Measurements from ENCODE around the gene KRTAP10-5. TPM values are rescaled to one million over a fixed set of nuclear protein-coding genes. Genes with fewer than 3 reads are reported as not detected.
"Not testable (repeated sequence)": the region's sequence is repeated elsewhere in the genome, so short reads cannot be mapped to it uniquely, and the experiment has no call there.

KRTAP10-5 gene
- total and polyA plus RNA-seq, 9 donors, result not detected

- WGBS (ENCODE audit: insufficient coverage), result 53% methylated on average over 13 of the region's 19 CpGs
- not testable (repeated sequence) for H3K36me3 ChIP-seq (ENCODE audit: control insufficient read depth, insufficient read depth, low read length); H3K27me3 ChIP-seq (ENCODE audit: control insufficient read depth, insufficient read depth, low read length); H3K27ac ChIP-seq (ENCODE audit: low read length); H3K9me3 ChIP-seq (replicated peaks; ENCODE audit: control insufficient read depth, low read depth, low read length); DNase-seq; H3K4me3 ChIP-seq (ENCODE audit: low read length)
- H3K4me1 ChIP-seq (ENCODE audit: control insufficient read depth, insufficient read depth, low read length), result peaks cover 16% of the 10 kb centered on the region
Observed at GRCh38 chr21:44590897-44591800, 10.7 kb upstream of the KRTAP10-5 start.

DNA sequence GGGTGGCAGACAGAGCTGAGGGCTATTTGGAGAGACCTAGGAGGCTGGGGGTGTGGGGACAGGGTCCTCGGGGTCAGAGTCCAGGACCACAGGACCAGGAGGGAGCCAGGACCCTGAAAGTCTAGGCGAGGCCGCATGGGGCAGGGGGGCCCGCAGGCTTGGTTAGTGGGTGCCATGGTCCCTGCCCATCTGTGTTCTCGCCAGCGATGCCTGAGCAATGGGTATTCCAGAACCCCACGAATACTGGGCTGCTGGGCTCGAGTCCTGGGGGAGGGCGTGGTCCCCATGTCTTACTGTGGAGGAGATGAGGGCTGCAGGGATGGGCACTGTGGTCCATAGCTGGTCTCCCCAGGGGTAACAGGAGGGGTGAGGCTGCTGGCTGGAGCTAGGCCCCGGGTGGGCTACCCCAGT is 9.9 kb upstream of the KRTAP10-5 start:
- no peak for DNase-seq
- no peak overlapping the region for H3K27ac ChIP-seq (ENCODE audit: low read length)
- no peaks in the 10 kb centered on the region for H3K36me3 ChIP-seq (ENCODE audit: control insufficient read depth, insufficient read depth, low read length)
- peaks cover 10% of the 10 kb centered on the region for H3K27me3 ChIP-seq (ENCODE audit: control insufficient read depth, insufficient read depth, low read length)
- H3K9me3 ChIP-seq (replicated peaks; ENCODE audit: control insufficient read depth, low read depth, low read length), result no peaks in the 10 kb centered on the region
- 100% methylated on average over 2 of the region's 10 CpGs for WGBS (ENCODE audit: insufficient coverage)
- peaks cover 16% of the 10 kb centered on the region for H3K4me1 ChIP-seq (ENCODE audit: control insufficient read depth, insufficient read depth, low read length)
- no peak overlapping the region for H3K4me3 ChIP-seq (ENCODE audit: low read length)

DNA sequence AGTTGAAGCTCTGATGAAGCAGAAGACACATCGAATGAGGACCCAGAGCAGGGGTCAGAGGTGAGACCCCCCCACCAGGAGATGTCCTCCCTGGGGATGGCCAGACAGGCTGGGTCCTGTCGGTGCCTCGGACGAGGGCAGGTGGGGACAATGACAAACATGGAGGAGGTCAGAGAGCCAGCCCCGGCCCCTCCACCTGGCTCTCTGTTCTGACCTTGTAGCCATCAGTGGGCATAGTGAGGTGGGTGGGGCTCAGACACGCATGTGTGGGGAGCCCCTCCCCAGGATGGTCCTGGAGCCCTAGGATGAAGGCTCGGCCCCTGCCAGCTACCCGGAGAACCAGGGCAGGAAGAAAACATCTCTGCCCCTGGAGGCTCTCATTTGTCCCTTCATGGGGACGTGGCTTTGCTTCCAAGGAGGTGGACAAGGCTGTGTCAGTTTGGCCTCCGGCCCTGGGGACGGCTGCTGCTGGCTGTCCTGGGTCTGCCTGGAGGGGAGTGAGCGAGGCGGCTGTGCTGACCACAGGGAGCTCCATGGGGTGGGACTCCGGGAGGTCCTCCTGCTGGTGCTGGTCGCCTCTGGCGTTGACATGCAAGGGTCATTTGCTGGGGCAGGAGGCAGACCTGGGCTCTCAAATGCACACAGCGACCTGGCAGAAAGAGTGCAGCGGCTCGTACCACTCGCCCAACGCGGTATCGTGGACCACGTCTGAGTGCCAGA is 9.3 kb upstream of the KRTAP10-5 start:
- DNase-seq, result no peak
- peaks cover 14% of the 10 kb centered on the region for H3K27me3 ChIP-seq (ENCODE audit: control insufficient read depth, insufficient read depth, low read length)

DNA sequence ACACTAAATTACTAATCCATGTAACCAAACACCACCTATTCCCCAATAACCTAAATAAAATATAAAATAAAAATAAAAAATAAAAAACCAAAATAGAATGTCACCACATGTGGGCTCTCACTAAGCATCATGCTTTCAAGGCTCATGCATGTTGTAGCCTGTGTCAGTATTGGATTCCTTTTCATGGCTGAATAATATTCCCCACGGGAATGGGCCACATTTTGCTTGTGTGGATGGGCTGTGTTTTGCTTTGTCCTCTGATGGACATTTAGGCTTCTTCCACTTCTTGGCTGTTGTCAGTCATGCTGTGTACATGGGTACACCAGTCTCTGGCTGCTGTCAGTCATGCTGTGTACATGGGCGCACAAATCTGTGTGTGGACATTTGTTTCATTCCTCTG is 8.7 kb upstream of the KRTAP10-5 start:
- 100% methylated on average over 1 of the region's 2 CpGs for WGBS (ENCODE audit: insufficient coverage)
- no peaks in the 10 kb centered on the region for H3K9me3 ChIP-seq (replicated peaks; ENCODE audit: control insufficient read depth, low read depth, low read length)
- H3K27ac ChIP-seq (ENCODE audit: low read length), result no peak overlapping the region
- DNase-seq, result no peak
- peaks cover 16% of the 10 kb centered on the region for H3K4me1 ChIP-seq (ENCODE audit: control insufficient read depth, insufficient read depth, low read length)
- H3K4me3 ChIP-seq (ENCODE audit: low read length), result no peak overlapping the region
- no peaks in the 10 kb centered on the region for H3K36me3 ChIP-seq (ENCODE audit: control insufficient read depth, insufficient read depth, low read length)
- peaks cover 14% of the 10 kb centered on the region for H3K27me3 ChIP-seq (ENCODE audit: control insufficient read depth, insufficient read depth, low read length)

More for the DNA sequence above, 9.3 kb upstream of the KRTAP10-5 start:
- Histone ChIP-seq H3K4me1 (ENCODE audit: control insufficient read depth, insufficient read depth, low read length) (peaks cover 16% of the 10 kb centered on the region), H3K27ac (ENCODE audit: low read length) (no peak overlapping the region), H3K36me3 (ENCODE audit: control insufficient read depth, insufficient read depth, low read length) (no peaks in the 10 kb centered on the region), H3K9me3 (replicated peaks; ENCODE audit: control insufficient read depth, low read depth, low read length) (no peaks in the 10 kb centered on the region), H3K4me3 (ENCODE audit: low read length) (no peak overlapping the region)
- 74% methylated on average over 20 of the region's 24 CpGs for WGBS (ENCODE audit: insufficient coverage)

DNA sequence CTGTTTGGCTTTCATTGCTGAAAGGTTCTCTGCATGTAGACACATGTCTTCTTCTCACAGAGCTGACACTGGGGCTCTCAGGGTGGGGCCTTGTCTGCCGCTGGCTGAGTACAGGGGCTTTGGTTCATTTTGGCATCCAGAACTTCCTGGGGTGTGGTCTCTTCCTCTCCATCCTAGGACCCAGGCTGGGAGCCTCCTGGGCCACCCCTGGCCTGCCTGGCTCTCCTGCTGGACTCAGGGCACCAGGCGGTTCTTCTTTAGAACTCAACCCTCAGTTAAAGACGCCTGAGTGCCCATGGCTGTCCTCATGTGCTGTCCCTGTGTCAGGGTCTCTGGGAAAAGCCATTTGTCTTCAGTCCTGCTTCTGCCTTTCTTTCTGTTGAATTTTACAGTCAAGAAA is 5.5 kb upstream of the KRTAP10-5 start:
- WGBS (ENCODE audit: insufficient coverage), result 84% methylated on average over 3 of the region's 3 CpGs
- peaks cover 22% of the 10 kb centered on the region for H3K27me3 ChIP-seq (ENCODE audit: control insufficient read depth, insufficient read depth, low read length)
- no peak overlapping the region for H3K4me3 ChIP-seq (ENCODE audit: low read length)
- H3K36me3 ChIP-seq (ENCODE audit: control insufficient read depth, insufficient read depth, low read length), result no peaks in the 10 kb centered on the region
- H3K9me3 ChIP-seq (replicated peaks; ENCODE audit: control insufficient read depth, low read depth, low read length), result peaks cover 10% of the 10 kb centered on the region
- no peak for DNase-seq
- no peaks in the 10 kb centered on the region for H3K4me1 ChIP-seq (ENCODE audit: control insufficient read depth, insufficient read depth, low read length)
- H3K27ac ChIP-seq (ENCODE audit: low read length), result no peak overlapping the region

- H3K36me3 ChIP-seq (ENCODE audit: control insufficient read depth, insufficient read depth, low read length), result no peaks in the 10 kb centered on the region
- H3K9me3 ChIP-seq (replicated peaks; ENCODE audit: control insufficient read depth, low read depth, low read length), result peaks cover 14% of the 10 kb centered on the region
- no peak overlapping the region for H3K27ac ChIP-seq (ENCODE audit: low read length)
- no peak overlapping the region for H3K4me3 ChIP-seq (ENCODE audit: low read length)
- no peak for DNase-seq
- H3K4me1 ChIP-seq (ENCODE audit: control insufficient read depth, insufficient read depth, low read length), result no peaks in the 10 kb centered on the region
- WGBS (ENCODE audit: insufficient coverage), result 63% methylated on average over 1 of the region's 6 CpGs
- H3K27me3 ChIP-seq (ENCODE audit: control insufficient read depth, insufficient read depth, low read length), result peaks cover 24% of the 10 kb centered on the region
Observed at GRCh38 chr21:44583800-44584147, 3.4 kb upstream of the KRTAP10-5 start.

DNA sequence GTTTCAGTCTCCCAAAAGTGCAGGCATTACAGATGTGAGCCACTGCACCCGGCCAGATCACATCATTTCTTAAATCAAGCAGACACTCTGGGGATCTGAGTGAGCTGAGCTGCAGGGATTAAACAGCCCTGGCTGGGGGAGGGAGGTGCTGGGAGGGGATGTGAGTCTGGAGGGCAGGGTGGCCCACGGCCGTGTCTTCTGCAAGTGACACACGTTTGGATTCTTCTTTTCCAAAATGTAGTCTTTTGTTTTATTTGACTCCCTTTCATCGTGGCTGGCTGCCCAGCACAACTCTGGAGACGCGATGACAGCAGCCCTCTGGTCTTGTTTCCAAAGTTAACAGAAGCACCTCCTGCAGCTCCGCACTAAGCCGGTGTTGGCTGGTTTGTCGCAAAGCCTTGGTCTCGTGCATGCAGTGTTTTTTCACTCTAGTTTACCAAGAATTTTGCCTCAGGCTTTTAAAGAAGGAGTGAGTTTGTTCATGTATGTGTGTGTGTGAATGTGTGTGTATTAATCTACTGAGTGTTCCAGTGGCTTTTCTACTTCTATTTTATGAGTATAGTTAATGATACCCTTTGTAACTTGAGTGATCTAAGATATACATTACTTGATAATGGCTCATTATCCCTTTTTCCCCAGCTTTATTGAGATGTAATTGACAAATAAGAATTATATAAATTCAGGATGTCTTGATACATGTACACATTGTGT is 2.8 kb upstream of the KRTAP10-5 start:
- peaks cover 24% of the 10 kb centered on the region for H3K27me3 ChIP-seq (ENCODE audit: control insufficient read depth, insufficient read depth, low read length)
- WGBS (ENCODE audit: insufficient coverage), result 12% methylated on average over 5 of the region's 11 CpGs
- H3K4me1 ChIP-seq (ENCODE audit: control insufficient read depth, insufficient read depth, low read length), result no peaks in the 10 kb centered on the region
- H3K4me3 ChIP-seq (ENCODE audit: low read length), result no peak overlapping the region
- no peaks in the 10 kb centered on the region for H3K36me3 ChIP-seq (ENCODE audit: control insufficient read depth, insufficient read depth, low read length)
- no peak overlapping the region for H3K27ac ChIP-seq (ENCODE audit: low read length)
- H3K9me3 ChIP-seq (replicated peaks; ENCODE audit: control insufficient read depth, low read depth, low read length), result peaks cover 14% of the 10 kb centered on the region
- DNase-seq, result peak; percentile 50

- H3K9me3 ChIP-seq (replicated peaks; ENCODE audit: control insufficient read depth, low read depth, low read length), result peaks cover 18% of the 10 kb centered on the region
- H3K27me3 ChIP-seq (ENCODE audit: control insufficient read depth, insufficient read depth, low read length), result peaks cover 24% of the 10 kb centered on the region
- H3K4me1 ChIP-seq (ENCODE audit: control insufficient read depth, insufficient read depth, low read length), result no peaks in the 10 kb centered on the region
- no peak overlapping the region for H3K27ac ChIP-seq (ENCODE audit: low read length)
- H3K36me3 ChIP-seq (ENCODE audit: control insufficient read depth, insufficient read depth, low read length), result no peaks in the 10 kb centered on the region
- no peak overlapping the region for H3K4me3 ChIP-seq (ENCODE audit: low read length)
- DNase-seq, result no peak
- 85% methylated on average over 10 of the region's 15 CpGs for WGBS (ENCODE audit: insufficient coverage)
Observed at GRCh38 chr21:44582055-44582454, 1.7 kb upstream of the KRTAP10-5 start.

DNA sequence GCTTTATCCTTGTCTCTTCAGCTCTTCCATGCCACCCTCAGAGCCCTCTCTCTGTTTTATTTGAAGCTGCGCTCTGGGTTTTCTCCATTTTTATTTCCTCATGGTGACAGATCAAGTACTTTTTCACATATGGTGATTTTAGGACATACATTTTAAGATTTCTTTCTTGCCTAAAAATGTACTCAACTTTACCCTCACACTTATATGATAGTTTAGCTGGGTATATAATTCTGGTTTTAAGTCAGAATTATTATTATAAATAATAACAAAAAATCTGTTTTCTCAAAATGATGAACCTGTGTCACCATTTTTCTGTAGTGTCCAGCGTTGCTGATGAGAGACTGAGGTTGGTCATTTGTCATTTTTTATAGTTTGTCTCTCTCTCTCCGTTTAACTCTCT is 754 bp upstream of the KRTAP10-5 start:
- DNase-seq, result no peak
- Histone ChIP-seq H3K36me3 (ENCODE audit: control insufficient read depth, insufficient read depth, low read length) (no peaks in the 10 kb centered on the region), H3K27ac (ENCODE audit: low read length) (no peak overlapping the region), H3K4me3 (ENCODE audit: low read length) (no peak overlapping the region), H3K9me3 (replicated peaks; ENCODE audit: control insufficient read depth, low read depth, low read length) (peaks cover 25% of the 10 kb centered on the region), H3K27me3 (ENCODE audit: control insufficient read depth, insufficient read depth, low read length) (peaks cover 20% of the 10 kb centered on the region), H3K4me1 (ENCODE audit: control insufficient read depth, insufficient read depth, low read length) (no peaks in the 10 kb centered on the region)
- WGBS (ENCODE audit: insufficient coverage), result no CpG with 5 or more reads among the region's 3 CpGs

DNA sequence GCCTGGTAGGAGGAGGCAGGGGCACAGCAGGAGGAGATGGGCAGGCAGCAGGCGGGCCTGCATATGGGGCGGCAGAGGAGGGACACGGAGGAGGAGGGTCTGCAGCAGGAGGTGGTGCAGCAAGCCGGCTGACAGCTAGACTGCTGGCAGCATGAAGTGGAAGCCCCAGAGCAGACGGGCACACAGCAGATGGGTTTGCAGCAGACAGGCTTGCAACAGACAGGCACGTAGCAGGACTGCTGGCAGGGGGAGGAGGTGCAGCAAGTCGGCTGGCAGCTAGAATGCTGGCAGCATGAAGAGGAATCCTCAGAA is 615 bp downstream of the KRTAP10-5 start:
- H3K27me3 ChIP-seq (ENCODE audit: control insufficient read depth, insufficient read depth, low read length), result peaks cover 10% of the 10 kb centered on the region
- no peak overlapping the region for H3K4me3 ChIP-seq (ENCODE audit: low read length)
- peaks cover 25% of the 10 kb centered on the region for H3K9me3 ChIP-seq (replicated peaks; ENCODE audit: control insufficient read depth, low read depth, low read length)
- H3K4me1 ChIP-seq (ENCODE audit: control insufficient read depth, insufficient read depth, low read length), result no peaks in the 10 kb centered on the region
- H3K27ac ChIP-seq (ENCODE audit: low read length), result no peak overlapping the region
- DNase-seq, result no peak
- 73% methylated on average over 7 of the region's 7 CpGs for WGBS (ENCODE audit: insufficient coverage)
- no peaks in the 10 kb centered on the region for H3K36me3 ChIP-seq (ENCODE audit: control insufficient read depth, insufficient read depth, low read length)

All from muscle of leg (tissue), 11 donors.